ENCODE data around the gene IGLL1.
A peak's percentile ranks its signal among the peaks of the same experiment; 100 is the strongest.
"Not testable (repeated sequence)": the region's sequence is repeated elsewhere in the genome, so short reads cannot be mapped to it uniquely, and the experiment has no call there.

The IGLL1 gene

GRCh38 chr22:23579870-23580575, at the start of gene IGLL1:
TSS of gene IGLL1 (minus strand) at chr22:23580290. CDS start at chr22:23580190, 100 bp downstream.
- DNase-seq = no peak

- DNase-seq = not testable (repeated sequence)
These were observed 48.1 kb upstream of the IGLL1 start for GRCh38 chr22:23628056-23628743.

- peak in 2 of 14 donors; percentile 2 to 5 for DNase-seq
These were observed 47.4 kb upstream of the IGLL1 start for GRCh38 chr22:23627401-23628055.

- no peak for DNase-seq
These were observed 46.3 kb upstream of the IGLL1 start for GRCh38 chr22:23626286-23626975.

GRCh38 chr22:23622634-23623033, 42.5 kb upstream of the IGLL1 start:
- DNase-seq = no peak

- not testable (repeated sequence) for DNase-seq
These were observed 41.8 kb upstream of the IGLL1 start for GRCh38 chr22:23621916-23622315.

GRCh38 chr22:23621082-23621780, 41.1 kb upstream of the IGLL1 start:
- DNase-seq = no peak

GRCh38 chr22:23613193-23613972, 33.3 kb upstream of the IGLL1 start:
- no peak for DNase-seq

- DNase-seq = no peak
These were observed 30.1 kb upstream of the IGLL1 start for GRCh38 chr22:23609983-23610781.

GRCh38 chr22:23608583-23608982, 28.5 kb upstream of the IGLL1 start:
- DNase-seq = no peak

GRCh38 chr22:23606204-23607131, 26.4 kb upstream of the IGLL1 start:
- DNase-seq = no peak

- DNase-seq = no peak
These were observed 25.0 kb upstream of the IGLL1 start for GRCh38 chr22:23604939-23605712.

GRCh38 chr22:23603266-23603665, 23.2 kb upstream of the IGLL1 start:
- DNase-seq = no peak

GRCh38 chr22:23598805-23599518, 18.9 kb upstream of the IGLL1 start:
- no peak for DNase-seq

GRCh38 chr22:23597576-23598268, 17.6 kb upstream of the IGLL1 start:
- DNase-seq = not testable (repeated sequence)

- not testable (repeated sequence) for DNase-seq
These were observed 15.8 kb upstream of the IGLL1 start for GRCh38 chr22:23595904-23596303.

GRCh38 chr22:23591846-23592245, 11.8 kb upstream of the IGLL1 start:
- DNase-seq = no peak

Measured in C1 segment of cervical spinal cord (tissue), 14 donors.